Heart left ventricle (tissue), 16 donors: ENCODE measurements around the gene MKNK1. TPM values are rescaled to one million over a fixed set of nuclear protein-coding genes. Genes with fewer than 3 reads are reported as not detected.

Source experiments
- ATAC-seq, 4 donors: fragments of 200-7000 bp; cut with Tn5 transposase; one replicate each; pipeline ENCODE4 v1.9.1; 2020 to 2022; ENCODE audit warnings: moderate library complexity in 4 of 4, mild to moderate bottlenecking in 3 of 4, moderate number of reproducible peaks in 1 of 4
- DNase-seq, 5 donors: peaks; one replicate each; pipeline ENCODE4 v3.0.0-alpha.2; 2020
- H3K27ac ChIP-seq, 12 donors: fragments of 200-600 bp; sonication (generic) in 4 of 12; one replicate each; pipeline versions ENCODE4 v1.5.0 to v1.8.0; 2016 to 2022; ENCODE audit warnings: mild to moderate bottlenecking in 2 of 12
- H3K27me3 ChIP-seq, 9 donors: fragments of 200-600 bp; sonication (generic) in 2 of 9; one replicate each; pipeline versions ENCODE4 v1.5.1 to v1.8.0; 2016 to 2022; ENCODE audit warnings: mild to moderate bottlenecking in 3 of 9
- H3K36me3 ChIP-seq, 9 donors: fragments of 200-600 bp; sonication (generic) in 2 of 9; one replicate each; pipeline versions ENCODE4 v1.5.0 to v1.8.0; 2018 to 2022; ENCODE audit warnings: mild to moderate bottlenecking in 2 of 9
- H3K4me1 ChIP-seq, 12 donors: fragments of 200-600 bp; sonication (generic) in 4 of 12; one replicate each; pipeline versions ENCODE4 v1.5.0 to v1.8.0; 2016 to 2022; ENCODE audit warnings: mild to moderate bottlenecking in 3 of 12
- H3K4me3 ChIP-seq, 12 donors: fragments of 200-600 bp; sonication (generic) in 4 of 12; one replicate each; pipeline versions ENCODE4 v1.5.0 to v1.8.0; 2017 to 2022; ENCODE audit warnings: mild to moderate bottlenecking in 9 of 12, moderate library complexity in 4 of 12
- H3K9me3 ChIP-seq, 12 donors: fragments of 200-600 bp; sonication (generic) in 4 of 12; one replicate each; pipeline versions ENCODE4 v1.5.0 to v1.8.0; 2016 to 2022; ENCODE audit warnings: mild to moderate bottlenecking in 1 of 12
- POLR2A ChIP-seq, 2 donors: fragments of 450-650 bp; IDR thresholded peaks; one replicate each; pipeline ENCODE4 v1.6.1; 2017; ENCODE audit warnings: antibody characterized with exemption in 2 of 2, mild to moderate bottlenecking in 2 of 2, moderate library complexity in 2 of 2
- WGBS, 4 donors: extraction: QIAGEN DNeasy Blood & Tissue Kit in 2 of 4; methylation state at CpG; one replicate each; pipeline versions ENCODE4 v1.1.5 to v1.1.7; 2013 to 2018; 5-methylcytosine and 5-hydroxymethylcytosine counted together
- intact Hi-C, 10 donors: fragments of 100-400 bp; cut with DNase I; formaldehyde crosslinking; loops; one replicate each; pipeline versions ENCODE4 v1.11.1 to v1.14.2; 2022
- polyA plus RNA-seq, 2 donors: library from polyadenylated mRNA; stranded (reverse); fragments of 200-250 nt; gene quantifications; one replicate each; pipeline ENCODE4 v1.2.3, GENCODE V29; 2013
- total RNA-seq, 9 donors: library from RNA; depleted of rRNA in 2 of 9; stranded (reverse); fragments of >200 nt in 2 of 9; fragmentation: NEBNext Ultra II Directional in 3 of 9; extraction: Animal tissue kit (Norgen Biotek cat#: 25700) in 3 of 9; gene quantifications; one replicate each; pipeline versions ENCODE4 v1.1.0 to v1.2.4, GENCODE V29; 2016 to 2023
- TF ChIP-seq, protein P1 (sequence below), 12 donors: fragments of 200-600 bp; sonication (generic) in 4 of 12; IDR thresholded peaks; one replicate each; pipeline versions ENCODE4 v1.5.0 to v1.8.0; 2018 to 2022; ENCODE audit warnings: antibody characterized with exemption in 12 of 12, mild to moderate bottlenecking in 5 of 12
- donor health status: ischemic (EF 13 %, LVEDD 7.1; RV severe dilation, severe dysfunction).
- donor health status: healthy with polysubstance abuse.
- donor health status: DM: no; HTN: yes; CAD: no.
- donor health status: DM: no; HTN: no; CAD: no.
- donor health status: ischemic (EF 25% LVEDD 6.9; RV normal size, moderate dysfunction).
- donor health status: ischemic (EF 25% LVEDD 5.7; RV mildly dilated, moderate dysfunction).
- donor health status: healthy.
- donor health status: DM: yes; HTN: yes; CAD: no.
- donor health status: ischemic (EF 35%, LVEDD 5.7; RV mildly dilated, moderate dysfunction).
- donor health status: nonischemic (EF 11% LVEDD 7.7; RV severe dilation, severe dysfunction).
- donor health status: DM: yes; HTN: yes; CAD: no.
- donor health status: PGD.
- donor health status: ischemic (EF 29% LVEDD 5.4; RV normal size, mild dysfunction).
- donor health status: nonischemic (EF 23%, LVEDD 6.1; RV moderate dilation, normal function).

MKNK1 gene
- total and polyA plus RNA-seq, 11 donors = 23.1 to 77.6 (median 35.3) TPM

DNA sequence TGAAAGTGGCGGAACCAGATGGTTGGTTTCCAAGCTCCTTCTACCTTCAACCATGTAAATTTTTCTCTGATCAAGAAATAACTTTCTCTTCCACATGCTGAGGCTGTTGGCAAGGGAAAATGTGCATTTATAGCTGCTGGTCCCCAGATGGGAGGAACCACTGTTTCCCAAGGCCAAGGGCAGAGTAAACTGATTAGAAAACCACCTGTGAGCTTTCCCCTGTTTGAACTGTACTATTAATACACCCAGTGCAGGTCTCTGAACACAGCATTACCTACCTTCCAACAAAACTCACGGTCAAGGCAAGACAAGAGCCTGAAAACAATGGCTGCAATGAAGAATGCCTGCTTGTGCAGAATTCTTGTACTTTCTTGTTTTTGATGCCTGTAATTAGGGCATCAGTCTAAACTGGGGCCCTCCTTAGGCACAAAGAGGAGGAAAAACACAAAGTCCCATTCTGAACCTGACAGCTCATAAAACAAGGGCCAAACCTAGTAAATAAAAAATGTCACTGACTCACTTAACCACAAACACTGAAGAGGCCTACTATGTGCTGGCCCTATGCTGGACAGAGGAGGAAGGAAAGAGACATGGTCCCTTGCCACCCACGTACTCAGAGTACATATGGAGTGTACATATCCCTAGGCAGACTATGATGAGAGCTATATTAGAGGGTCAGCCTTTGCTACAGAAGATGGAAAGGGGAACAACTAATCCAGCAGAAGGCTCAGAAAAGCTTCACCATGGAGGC is 2.6 kb downstream of the MKNK1 start:
- intact Hi-C loops = loop anchor here in 1 of 10 donors (5.0 kb wide), 1 partner anchor 49 kb away; the partner anchor contains the start of gene KNCN
- Histone ChIP-seq H3K9me3 (no peaks in the 10 kb centered on the region), H3K36me3 (peaks cover 0 to 10% (median 0%) of the 10 kb centered on the region in 9 donors), H3K27me3 (no peaks in the 10 kb centered on the region), H3K4me3 (no peak overlapping the region), H3K4me1 (peaks cover 0 to 92% (median 41%) of the 10 kb centered on the region in 12 donors), H3K27ac (peak overlapping the region in 2 of 12 donors; percentile 2 to 25)
- ATAC-seq (no peak), DNase-seq (no peak)
- TF ChIP-seq, protein P1, sequence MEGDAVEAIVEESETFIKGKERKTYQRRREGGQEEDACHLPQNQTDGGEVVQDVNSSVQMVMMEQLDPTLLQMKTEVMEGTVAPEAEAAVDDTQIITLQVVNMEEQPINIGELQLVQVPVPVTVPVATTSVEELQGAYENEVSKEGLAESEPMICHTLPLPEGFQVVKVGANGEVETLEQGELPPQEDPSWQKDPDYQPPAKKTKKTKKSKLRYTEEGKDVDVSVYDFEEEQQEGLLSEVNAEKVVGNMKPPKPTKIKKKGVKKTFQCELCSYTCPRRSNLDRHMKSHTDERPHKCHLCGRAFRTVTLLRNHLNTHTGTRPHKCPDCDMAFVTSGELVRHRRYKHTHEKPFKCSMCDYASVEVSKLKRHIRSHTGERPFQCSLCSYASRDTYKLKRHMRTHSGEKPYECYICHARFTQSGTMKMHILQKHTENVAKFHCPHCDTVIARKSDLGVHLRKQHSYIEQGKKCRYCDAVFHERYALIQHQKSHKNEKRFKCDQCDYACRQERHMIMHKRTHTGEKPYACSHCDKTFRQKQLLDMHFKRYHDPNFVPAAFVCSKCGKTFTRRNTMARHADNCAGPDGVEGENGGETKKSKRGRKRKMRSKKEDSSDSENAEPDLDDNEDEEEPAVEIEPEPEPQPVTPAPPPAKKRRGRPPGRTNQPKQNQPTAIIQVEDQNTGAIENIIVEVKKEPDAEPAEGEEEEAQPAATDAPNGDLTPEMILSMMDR (IDR thresholded peaks at IDR 0.05) = no peak
- no peak for TF ChIP-seq POLR2A (IDR thresholded peaks at IDR 0.05)
- 71 to 80% (median 74%) methylated on average over 3 of the region's 3 CpGs for WGBS, 4 donors

DNA sequence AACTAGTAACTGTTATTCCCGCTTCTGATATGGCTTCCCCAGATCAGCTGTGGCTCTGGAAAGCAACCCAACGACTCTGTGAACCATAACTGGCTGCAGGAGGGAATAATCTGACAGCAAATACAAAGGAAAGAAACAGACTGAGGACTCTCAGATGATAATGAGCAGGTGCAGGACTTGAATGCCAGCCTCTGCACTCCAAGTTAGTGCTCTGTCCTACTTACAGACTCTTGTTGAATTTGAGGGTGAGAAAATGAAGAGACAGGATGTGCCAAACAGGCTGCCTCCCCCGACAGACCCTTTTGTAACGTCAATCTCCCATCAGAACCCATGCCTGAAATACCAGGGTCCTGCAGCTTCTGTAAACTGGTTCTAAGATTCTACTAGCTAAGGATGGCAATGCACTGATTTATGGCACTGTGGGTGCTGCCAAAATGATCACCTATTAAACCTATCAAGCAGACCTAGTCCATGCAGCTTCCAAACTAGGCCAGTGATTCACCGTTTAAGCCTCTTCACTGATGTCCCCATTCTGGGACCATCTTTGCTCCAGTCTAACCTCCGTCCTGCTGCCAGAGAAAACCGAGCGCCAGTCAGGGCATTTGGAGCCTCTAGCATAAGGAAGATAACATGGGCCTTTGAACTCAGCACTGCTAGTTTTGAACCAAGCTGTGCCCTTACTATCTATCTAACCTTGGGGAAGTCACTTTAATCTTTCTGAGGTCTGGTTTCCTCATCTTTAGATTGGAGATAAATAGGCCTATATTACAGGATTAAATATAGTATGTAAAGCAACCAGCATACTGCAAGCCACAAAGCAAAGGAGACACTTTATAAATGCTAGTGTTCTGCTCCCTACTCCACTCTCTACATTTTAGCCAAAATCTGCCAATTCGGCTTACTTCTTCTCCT is 4.8 kb downstream of the MKNK1 start:
- no peak for TF ChIP-seq POLR2A (IDR thresholded peaks at IDR 0.05)
- TF ChIP-seq, protein P1 (IDR thresholded peaks at IDR 0.05) = no peak
- no peaks in the 10 kb centered on the region for H3K27me3 ChIP-seq
- no peak for DNase-seq
- peak overlapping the region in 3 of 12 donors; percentile 8 to 58 (median 11) for H3K27ac ChIP-seq
- 78 to 85% (median 83%) methylated on average over 9 of the region's 9 CpGs for WGBS, 4 donors
- H3K36me3 ChIP-seq = peaks cover 0 to 10% (median 0%) of the 10 kb centered on the region in 9 donors
- H3K9me3 ChIP-seq = no peaks in the 10 kb centered on the region
- no peak overlapping the region for H3K4me3 ChIP-seq
- peaks cover 0 to 91% (median 45%) of the 10 kb centered on the region in 12 donors for H3K4me1 ChIP-seq
- intact Hi-C loops = no loop called here
- ATAC-seq = no peak

DNA sequence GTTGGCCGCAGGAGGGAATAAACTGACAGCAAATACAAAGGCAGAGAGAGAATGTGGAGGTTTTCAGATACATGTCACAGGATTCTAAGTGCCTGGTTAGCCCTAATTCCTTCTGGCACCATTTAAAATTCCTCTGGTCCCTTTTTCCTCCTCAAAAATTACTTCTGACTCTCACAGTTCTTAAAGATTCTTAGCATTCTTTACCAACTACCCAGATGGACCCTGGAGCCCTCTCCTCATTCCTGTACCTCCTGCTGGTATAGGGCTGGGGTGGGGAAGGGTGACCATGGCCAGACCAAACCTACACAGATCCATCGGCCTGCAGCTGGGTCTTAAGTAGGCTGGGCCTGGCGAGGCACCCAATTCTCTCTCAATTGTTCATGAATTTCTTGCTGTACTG is 7.2 kb downstream of the MKNK1 start:
- Histone ChIP-seq H3K9me3 (no peaks in the 10 kb centered on the region), H3K36me3 (peaks cover 0 to 34% (median 23%) of the 10 kb centered on the region in 9 donors), H3K27me3 (no peaks in the 10 kb centered on the region), H3K4me3 (no peak overlapping the region), H3K4me1 (peaks cover 0 to 85% (median 28%) of the 10 kb centered on the region in 12 donors), H3K27ac (peak overlapping the region in 1 of 12 donors; percentile 88)
- intact Hi-C loops = no loop called here
- TF ChIP-seq, protein P1 (IDR thresholded peaks at IDR 0.05) = no peak
- TF ChIP-seq POLR2A (IDR thresholded peaks at IDR 0.05) = no peak
- ATAC-seq (no peak), DNase-seq (no peak)
- WGBS, 4 donors = 90 to 96% (median 93%) methylated on average over 3 of the region's 3 CpGs

DNA sequence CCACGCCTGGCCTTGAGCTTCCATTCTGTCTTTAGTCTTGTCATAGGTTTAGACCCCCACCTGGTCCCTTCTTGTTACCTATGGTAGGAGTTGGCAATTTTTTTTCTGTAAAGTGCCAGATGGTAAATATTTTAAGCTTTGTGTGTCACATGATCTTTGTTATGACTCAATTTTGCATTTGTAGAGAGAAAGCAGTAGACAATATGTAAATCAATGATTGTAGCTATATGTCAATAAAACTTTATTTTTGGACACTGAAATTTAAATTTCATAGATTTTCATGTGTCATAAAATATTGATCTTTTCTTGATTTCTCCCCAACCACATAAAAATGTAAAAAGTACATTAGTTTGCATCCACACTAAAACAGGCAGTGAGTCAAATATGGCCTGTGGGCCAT is 8.0 kb downstream of the MKNK1 start:
- DNase-seq = no peak
- H3K27me3 ChIP-seq = no peaks in the 10 kb centered on the region
- H3K36me3 ChIP-seq = peaks cover 2 to 42% (median 32%) of the 10 kb centered on the region in 9 donors
- H3K4me1 ChIP-seq = peaks cover 0 to 83% (median 21%) of the 10 kb centered on the region in 12 donors
- H3K9me3 ChIP-seq = no peaks in the 10 kb centered on the region
- H3K4me3 ChIP-seq = no peak overlapping the region
- H3K27ac ChIP-seq = peak overlapping the region in 5 of 12 donors; percentile 53 to 88 (median 61)
- TF ChIP-seq POLR2A (IDR thresholded peaks at IDR 0.05) = no peak
- TF ChIP-seq, protein P1 (IDR thresholded peaks at IDR 0.05) = no peak
- intact Hi-C loops = no loop called here
- 93 to 100% (median 99%) methylated on average over 1 of the region's 1 CpG for WGBS, 4 donors
- no peak for ATAC-seq
